ENCODE data around the gene NTN1.
"Not testable (repeated sequence)": the region's sequence is repeated elsewhere in the genome, so short reads cannot be mapped to it uniquely, and the experiment has no call there.

Gene NTN1

DNA sequence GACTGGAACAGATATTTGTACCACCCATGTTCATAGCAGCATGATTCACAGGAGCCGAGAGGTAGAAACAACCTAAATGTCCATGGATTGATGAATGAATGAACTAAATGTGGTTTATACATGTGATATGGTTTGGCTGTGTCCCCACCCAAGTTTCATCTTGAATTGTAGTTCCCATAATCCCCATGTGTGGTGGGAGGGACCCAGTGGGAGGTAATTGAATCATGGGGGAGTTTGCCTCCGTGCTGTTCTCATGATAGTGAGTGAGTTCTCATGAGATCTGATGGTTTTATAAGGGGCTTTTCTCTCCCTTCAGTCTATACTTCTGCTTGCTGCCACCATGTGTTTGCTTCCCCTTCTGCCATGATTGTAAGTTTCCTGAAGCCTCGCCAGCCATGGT lies 81.9 kb downstream of the NTN1 start:
- POLR2A ChIA-PET; H3K9me3 ChIP-seq (ENCODE audit: control insufficient read depth, insufficient read depth, low read depth, low read length); H3K4me3 ChIP-seq (ENCODE audit: low read depth, low read length); H3K27ac ChIP-seq (ENCODE audit: extremely low read depth, low read depth, low read length); H3K4me1 ChIP-seq (ENCODE audit: control insufficient read depth, insufficient read depth, low read length); H3K36me3 ChIP-seq (ENCODE audit: control insufficient read depth in 2 of 2, insufficient read depth in 1 of 2, low read length in 2 of 2): not testable (repeated sequence)
- CTCF ChIA-PET, result interaction anchor here (1.3 kb wide), 1 partner anchor 12 kb away, joined by 3 read pairs; no protein-coding TSS in a partner anchor
- TF ChIP-seq ZFHX2 (tag by site-specific recombination; conservative IDR thresholded peaks at IDR 0.05), result peak; percentile 58
- peak; percentile 57 for TF ChIP-seq EGR2 (tag by site-specific recombination; IDR thresholded peaks at IDR 0.05; ENCODE audit: low read depth)

DNA sequence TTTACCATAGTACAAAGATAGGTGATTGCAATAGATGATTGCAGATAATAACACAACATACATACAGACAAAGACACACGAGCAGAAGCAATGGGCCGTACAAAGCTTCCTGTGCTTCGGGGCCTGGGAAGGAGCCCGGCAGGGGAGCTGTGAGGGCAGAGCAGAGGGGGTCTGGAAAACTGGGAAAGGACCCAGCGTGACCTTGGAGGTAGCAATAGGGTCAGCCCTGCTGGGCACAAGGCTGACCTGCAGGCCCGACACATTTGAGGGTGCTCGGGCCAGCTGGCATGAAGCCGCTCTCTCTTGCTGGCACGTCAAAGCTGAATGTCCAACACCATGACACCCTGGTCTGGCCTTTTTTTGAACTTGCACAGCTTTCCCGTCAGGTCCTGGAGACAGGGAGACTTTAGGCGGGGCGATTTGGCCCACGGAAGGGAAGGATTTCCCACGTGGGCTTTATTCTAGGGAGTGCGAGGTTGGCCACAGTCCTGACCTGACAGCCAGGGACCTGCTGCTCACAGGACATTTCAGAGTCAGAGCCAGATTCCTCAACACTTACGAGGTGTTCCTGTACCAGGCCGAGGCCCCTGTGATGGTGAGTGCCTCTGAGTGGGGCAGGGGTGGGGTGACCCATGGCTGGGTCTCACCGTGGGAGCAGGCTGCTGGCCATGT lies 83.2 kb downstream of the NTN1 start:
- no peak overlapping the region for H3K27ac ChIP-seq (ENCODE audit: extremely low read depth, low read depth, low read length)
- ChIA-PET POLR2A (no interaction called here), CTCF (interaction anchor here (0.7 kb wide), 1 partner anchor 11 kb away, joined by 3 read pairs; no protein-coding TSS in a partner anchor)
- H3K36me3 ChIP-seq (ENCODE audit: control insufficient read depth in 2 of 2, insufficient read depth in 1 of 2, low read length in 2 of 2), result peaks cover 0 to 4% of the 10 kb centered on the region in 2 experiments; a peak in 1 of 3 replicates
- no peak for TF ChIP-seq SP3 (tag by site-specific recombination; IDR thresholded peaks at IDR 0.05)
- TF ChIP-seq, protein P1, sequence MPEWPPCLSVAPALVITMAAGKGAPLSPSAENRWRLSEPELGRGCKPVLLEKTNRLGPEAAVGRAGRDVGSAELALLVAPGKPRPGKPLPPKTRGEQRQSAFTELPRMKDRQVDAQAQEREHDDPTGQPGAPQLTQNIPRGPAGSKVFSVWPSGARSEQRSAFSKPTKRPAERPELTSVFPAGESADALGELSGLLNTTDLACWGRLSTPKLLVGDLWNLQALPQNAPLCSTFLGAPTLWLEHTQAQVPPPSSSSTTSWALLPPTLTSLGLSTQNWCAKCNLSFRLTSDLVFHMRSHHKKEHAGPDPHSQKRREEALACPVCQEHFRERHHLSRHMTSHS (tag by site-specific recombination; IDR thresholded peaks at IDR 0.05), result no peak
- no peak for TF ChIP-seq ZNF830 (tag by site-specific recombination; IDR thresholded peaks at IDR 0.05; ENCODE audit: low read depth)
- TF ChIP-seq ZNF16 (tag by site-specific recombination; IDR thresholded peaks at IDR 0.05; ENCODE audit: low read depth), result no peak
- TF ChIP-seq ZBTB21 (tag by site-specific recombination; IDR thresholded peaks at IDR 0.05), result no peak
- no peak for TF ChIP-seq YY2 (tag by site-specific recombination; IDR thresholded peaks at IDR 0.05)
- no peak for TF ChIP-seq TRIM28 (IDR thresholded peaks at IDR 0.05; ENCODE audit: borderline replicate concordance, low read length)
- TF ChIP-seq ZSCAN30 (tag by site-specific recombination; IDR thresholded peaks at IDR 0.05), result no peak
- no peak for TF ChIP-seq ZEB2 (tag by site-specific recombination; IDR thresholded peaks at IDR 0.05)
- TF ChIP-seq ZBTB1 (tag by site-specific recombination; IDR thresholded peaks at IDR 0.05), result no peak
- TF ChIP-seq ZNF404 (tag by site-specific recombination; IDR thresholded peaks at IDR 0.05), result no peak
- TF ChIP-seq ZNF350 (tag by site-specific recombination; IDR thresholded peaks at IDR 0.05), result no peak
- no peak for TF ChIP-seq KLF16 (tag by site-specific recombination; IDR thresholded peaks at IDR 0.05)
- TF ChIP-seq, protein P2, sequence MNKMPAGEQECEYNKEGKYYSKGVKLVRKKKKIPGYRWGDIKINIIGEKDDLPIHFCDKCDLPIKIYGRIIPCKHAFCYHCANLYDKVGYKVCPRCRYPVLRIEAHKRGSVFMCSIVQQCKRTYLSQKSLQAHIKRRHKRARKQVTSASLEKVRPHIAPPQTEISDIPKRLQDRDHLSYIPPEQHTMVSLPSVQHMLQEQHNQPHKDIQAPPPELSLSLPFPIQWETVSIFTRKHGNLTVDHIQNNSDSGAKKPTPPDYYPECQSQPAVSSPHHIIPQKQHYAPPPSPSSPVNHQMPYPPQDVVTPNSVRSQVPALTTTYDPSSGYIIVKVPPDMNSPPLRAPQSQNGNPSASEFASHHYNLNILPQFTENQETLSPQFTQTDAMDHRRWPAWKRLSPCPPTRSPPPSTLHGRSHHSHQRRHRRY (tag by site-specific recombination; IDR thresholded peaks at IDR 0.05), result no peak
- no peak for TF ChIP-seq ZNF776 (tag by site-specific recombination; IDR thresholded peaks at IDR 0.05; ENCODE audit: borderline replicate concordance)
- no peak for TF ChIP-seq ZNF112 (tag by site-specific recombination; IDR thresholded peaks at IDR 0.05)
- no peak for TF ChIP-seq ZNF548 (tag by site-specific recombination; IDR thresholded peaks at IDR 0.05)
- TF ChIP-seq, protein P3, sequence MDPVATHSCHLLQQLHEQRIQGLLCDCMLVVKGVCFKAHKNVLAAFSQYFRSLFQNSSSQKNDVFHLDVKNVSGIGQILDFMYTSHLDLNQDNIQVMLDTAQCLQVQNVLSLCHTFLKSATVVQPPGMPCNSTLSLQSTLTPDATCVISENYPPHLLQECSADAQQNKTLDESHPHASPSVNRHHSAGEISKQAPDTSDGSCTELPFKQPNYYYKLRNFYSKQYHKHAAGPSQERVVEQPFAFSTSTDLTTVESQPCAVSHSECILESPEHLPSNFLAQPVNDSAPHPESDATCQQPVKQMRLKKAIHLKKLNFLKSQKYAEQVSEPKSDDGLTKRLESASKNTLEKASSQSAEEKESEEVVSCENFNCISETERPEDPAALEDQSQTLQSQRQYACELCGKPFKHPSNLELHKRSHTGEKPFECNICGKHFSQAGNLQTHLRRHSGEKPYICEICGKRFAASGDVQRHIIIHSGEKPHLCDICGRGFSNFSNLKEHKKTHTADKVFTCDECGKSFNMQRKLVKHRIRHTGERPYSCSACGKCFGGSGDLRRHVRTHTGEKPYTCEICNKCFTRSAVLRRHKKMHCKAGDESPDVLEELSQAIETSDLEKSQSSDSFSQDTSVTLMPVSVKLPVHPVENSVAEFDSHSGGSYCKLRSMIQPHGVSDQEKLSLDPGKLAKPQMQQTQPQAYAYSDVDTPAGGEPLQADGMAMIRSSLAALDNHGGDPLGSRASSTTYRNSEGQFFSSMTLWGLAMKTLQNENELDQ (tag by site-specific recombination; IDR thresholded peaks at IDR 0.05; ENCODE audit: low read depth), result no peak
- TF ChIP-seq SALL2 (tag by site-specific recombination; IDR thresholded peaks at IDR 0.05; ENCODE audit: borderline replicate concordance), result no peak
- no peaks in the 10 kb centered on the region for H3K9me3 ChIP-seq (ENCODE audit: control insufficient read depth, insufficient read depth, low read depth, low read length)
- H3K4me3 ChIP-seq (ENCODE audit: low read depth, low read length), result no peak overlapping the region
- peaks cover 6% of the 10 kb centered on the region; the same call in 1 of the 2 replicates for H3K4me1 ChIP-seq (ENCODE audit: control insufficient read depth, insufficient read depth, low read length)

All from HEK293 (cell line).